Measurements from ENCODE around the gene RIPOR3.
"Not testable (repeated sequence)": the region's sequence is repeated elsewhere in the genome, so short reads cannot be mapped to it uniquely, and the experiment has no call there.

Gene RIPOR3

GRCh38 chr20:50602432-50603088, 88.8 kb downstream of the RIPOR3 start:
- in situ Hi-C loops (cut with MboI; ENCODE audit: low pct_unique_long_range_greater_than_20kb, low sequenced_read_pairs, unreplicated experiment), result no loop called here
- DNase-seq (ENCODE audit: low spot score), result no peak
- TF ChIP-seq CTCF (IDR thresholded peaks at IDR 0.05; ENCODE audit: extremely low read depth, insufficient read depth, missing control alignments), result no peak

GRCh38 chr20:50601511-50602431, 89.6 kb downstream of the RIPOR3 start:
- in situ Hi-C loops (cut with MboI; ENCODE audit: low pct_unique_long_range_greater_than_20kb, low sequenced_read_pairs, unreplicated experiment), result no loop called here
- no peak for TF ChIP-seq CTCF (IDR thresholded peaks at IDR 0.05; ENCODE audit: extremely low read depth, insufficient read depth, missing control alignments)
- DNase-seq (ENCODE audit: low spot score), result no peak

- TF ChIP-seq CTCF (IDR thresholded peaks at IDR 0.05; ENCODE audit: extremely low read depth, insufficient read depth, missing control alignments), result no peak
- in situ Hi-C loops (cut with MboI; ENCODE audit: low pct_unique_long_range_greater_than_20kb, low sequenced_read_pairs, unreplicated experiment), result no loop called here
- DNase-seq (ENCODE audit: low spot score), result no peak
Observed at GRCh38 chr20:50600281-50600895, 91.0 kb downstream of the RIPOR3 start.

- in situ Hi-C loops (cut with MboI; ENCODE audit: low pct_unique_long_range_greater_than_20kb, low sequenced_read_pairs, unreplicated experiment); DNase-seq (ENCODE audit: low spot score): not testable (repeated sequence)
Observed at GRCh38 chr20:50598768-50599167, 92.6 kb downstream of the RIPOR3 start.

GRCh38 chr20:50598074-50598473, 93.3 kb downstream of the RIPOR3 start:
- no peak for TF ChIP-seq CTCF (IDR thresholded peaks at IDR 0.05; ENCODE audit: extremely low read depth, insufficient read depth, missing control alignments)
- in situ Hi-C loops (cut with MboI; ENCODE audit: low pct_unique_long_range_greater_than_20kb, low sequenced_read_pairs, unreplicated experiment), result no loop called here
- DNase-seq (ENCODE audit: low spot score), result no peak

GRCh38 chr20:50597406-50597969, 93.9 kb downstream of the RIPOR3 start:
- DNase-seq (ENCODE audit: low spot score), result no peak
- no peak for TF ChIP-seq CTCF (IDR thresholded peaks at IDR 0.05; ENCODE audit: extremely low read depth, insufficient read depth, missing control alignments)
- in situ Hi-C loops (cut with MboI; ENCODE audit: low pct_unique_long_range_greater_than_20kb, low sequenced_read_pairs, unreplicated experiment), result no loop called here

Measured in GM13977 (cell line).